GM19099 (cell line): ENCODE results near the gene MARS1.

ENCODE experiments used
- POLR2A ChIP-seq: IDR thresholded peaks from 3 replicates; pipeline ENCODE4 v1.6.1; 2011; ENCODE audit warnings: low read depth; ENCODE audit not compliant: insufficient read length; ENCODE audit errors: extremely low read depth

MARS1 gene

DNA sequence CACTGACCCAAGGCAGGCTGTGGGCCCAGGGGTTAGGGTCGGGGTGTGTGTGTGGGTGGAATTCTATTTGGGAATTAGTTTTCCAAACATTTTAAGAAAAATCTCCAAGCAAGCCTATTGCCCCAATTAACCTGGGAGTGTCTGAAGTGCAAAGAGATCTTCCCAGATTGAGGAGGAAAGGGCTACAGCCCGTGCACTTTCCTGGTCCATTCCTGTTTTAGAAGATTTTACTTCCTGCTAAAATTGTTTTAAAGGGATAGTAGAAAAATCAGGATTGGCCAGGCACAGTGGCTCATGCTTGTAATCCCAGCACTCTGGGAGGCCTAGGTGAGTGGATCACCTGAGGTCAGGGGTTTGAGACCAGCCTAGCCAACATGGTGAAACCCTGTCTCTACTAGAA, 53.8 kb downstream of the MARS1 start:
- TF ChIP-seq POLR2A = no peak

DNA sequence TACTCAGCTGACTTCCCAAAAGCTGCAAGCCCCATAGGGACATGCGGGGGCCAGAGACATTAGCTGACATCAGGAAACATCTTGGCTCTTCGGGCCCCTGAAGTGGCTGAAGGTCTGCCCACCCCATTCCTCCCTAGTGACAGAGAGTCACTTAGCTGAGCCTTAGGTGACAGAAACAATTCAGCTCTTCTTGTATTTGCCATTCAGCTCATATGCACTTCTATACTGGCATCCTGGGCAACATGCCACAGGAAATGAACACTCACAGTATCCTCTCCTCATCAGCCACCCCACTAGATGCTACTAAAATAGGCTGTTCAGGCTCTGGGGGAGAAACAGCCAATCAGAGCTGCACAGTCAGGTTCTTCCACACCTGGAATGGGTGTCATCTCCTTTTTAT, 55.7 kb downstream of the MARS1 start:
- no peak for TF ChIP-seq POLR2A

DNA sequence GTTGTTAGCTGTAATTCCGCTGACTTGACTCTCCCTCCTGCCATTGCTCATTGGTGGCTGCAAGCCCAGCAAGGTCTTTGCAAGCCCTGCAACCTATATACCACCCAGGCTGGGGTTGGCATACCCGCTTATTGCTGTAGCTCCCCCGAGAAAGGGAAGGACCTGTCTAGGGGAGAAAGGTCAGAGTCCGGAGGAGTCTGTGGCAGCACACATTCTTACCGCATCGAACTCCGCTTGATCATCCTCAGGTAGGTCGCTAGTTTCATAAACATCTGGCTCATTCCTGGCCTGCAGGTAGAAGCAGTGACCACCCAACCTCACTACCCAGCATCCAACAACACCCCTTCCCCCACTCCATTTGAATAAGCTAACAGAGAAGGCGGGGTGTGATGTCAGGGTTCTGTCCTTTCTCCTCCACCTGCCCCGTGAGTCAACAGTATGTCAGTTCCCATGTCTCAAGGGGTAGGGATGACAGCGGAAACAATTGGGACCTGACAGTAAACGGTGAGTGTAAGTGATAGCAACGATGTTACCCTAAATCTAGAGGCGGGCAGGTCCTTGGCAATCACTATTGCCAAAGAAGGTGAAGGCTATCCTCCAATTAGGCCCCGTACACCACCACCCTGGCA, 58.1 kb downstream of the MARS1 start:
- no peak for TF ChIP-seq POLR2A

DNA sequence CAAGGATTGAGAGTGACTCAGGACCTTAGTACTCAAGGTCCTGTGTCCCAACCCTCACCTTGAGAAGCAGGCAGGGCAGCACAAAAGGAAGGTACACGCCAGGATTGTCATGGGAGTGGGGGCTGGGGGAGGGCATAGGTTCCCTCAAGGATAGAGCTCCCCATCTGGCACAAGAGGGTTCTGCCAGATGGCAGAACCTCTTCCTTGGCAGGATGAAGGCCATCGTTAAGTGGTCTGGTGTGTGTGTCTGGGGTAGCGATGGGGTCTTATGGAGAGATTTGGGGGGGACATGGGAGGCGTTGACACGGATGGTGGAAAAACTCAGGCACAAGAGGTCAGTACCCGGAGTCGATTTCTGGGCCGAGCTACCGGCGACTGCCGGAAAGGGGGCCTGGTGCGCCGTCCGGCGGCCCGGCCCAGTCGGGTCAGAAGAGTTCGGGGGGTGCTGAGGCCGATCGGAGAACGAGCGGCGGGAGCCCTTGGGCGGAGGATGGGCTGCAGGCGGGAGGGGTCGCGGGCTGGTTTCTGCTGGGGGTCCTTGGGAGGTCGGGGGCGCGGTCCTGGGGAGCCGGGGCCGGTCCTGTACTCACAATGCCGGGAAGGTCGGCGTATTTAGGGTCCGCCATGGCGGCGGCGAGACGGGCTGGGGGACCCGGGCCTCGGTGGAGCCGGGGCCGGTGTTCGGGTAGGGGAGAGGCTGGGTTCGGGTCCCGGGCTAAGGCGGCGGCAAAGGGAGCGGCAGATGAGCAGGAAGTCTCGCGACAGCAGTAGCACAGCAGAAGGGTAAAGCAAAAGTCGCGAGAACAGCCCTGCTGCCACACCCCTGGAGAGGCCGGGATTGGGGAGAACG, 58.8 kb downstream of the MARS1 start, which contains the start of gene DCTN2:
TSS of gene DCTN2 (minus strand) at position 755 of the 850 bp plus-strand sequence. CDS start at position 626, 129 bp downstream.
- peak; percentile 54 for TF ChIP-seq POLR2A

DNA sequence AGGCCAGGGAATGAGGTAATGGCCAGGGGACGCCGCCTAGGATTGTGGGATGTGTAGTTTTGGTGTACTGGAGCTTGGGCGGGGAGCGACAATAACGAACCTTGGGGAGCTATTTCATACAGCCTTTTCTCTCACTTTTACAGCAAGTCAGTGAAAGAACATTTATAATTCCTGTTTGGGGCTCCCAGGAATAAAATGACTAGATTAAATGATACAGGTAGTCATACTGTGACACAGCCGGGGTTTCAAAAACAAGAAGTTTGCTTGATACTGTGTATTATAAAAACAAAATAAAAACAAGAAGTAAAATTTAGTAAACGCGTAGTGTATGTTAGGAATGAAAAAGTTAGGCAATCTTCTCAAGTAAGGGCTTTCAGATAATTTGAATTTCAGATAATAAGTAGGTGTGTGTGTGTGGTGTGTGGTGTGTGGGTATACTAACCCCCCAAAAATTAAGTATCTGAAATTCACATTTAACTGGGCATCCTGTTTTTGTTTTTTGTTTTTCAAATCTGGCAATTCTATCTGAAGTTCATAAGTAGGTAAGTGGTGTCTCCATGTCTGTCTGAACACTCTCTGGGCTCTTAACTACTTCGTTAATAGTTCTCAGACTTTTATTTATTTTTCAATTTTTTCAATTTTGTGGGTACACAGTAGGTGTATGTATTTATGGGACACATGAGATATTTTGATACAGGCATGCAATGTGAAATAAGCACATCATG, 59.6 kb downstream of the MARS1 start:
- TF ChIP-seq POLR2A = no peak

DNA sequence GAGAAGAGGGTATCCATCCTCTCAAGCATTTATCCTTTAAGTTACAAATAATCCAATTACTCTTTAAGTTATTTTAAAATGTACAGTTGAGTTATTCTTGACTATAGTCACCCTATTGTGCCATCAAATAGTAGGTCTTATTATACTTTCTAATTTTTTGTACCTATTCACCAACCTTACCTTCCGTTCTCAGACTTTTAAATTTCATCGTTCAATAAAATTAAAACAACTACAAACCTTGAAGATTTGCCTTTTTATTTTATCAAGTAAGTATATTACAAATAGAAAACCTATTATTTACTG, 60.1 kb downstream of the MARS1 start:
- TF ChIP-seq POLR2A = no peak

DNA sequence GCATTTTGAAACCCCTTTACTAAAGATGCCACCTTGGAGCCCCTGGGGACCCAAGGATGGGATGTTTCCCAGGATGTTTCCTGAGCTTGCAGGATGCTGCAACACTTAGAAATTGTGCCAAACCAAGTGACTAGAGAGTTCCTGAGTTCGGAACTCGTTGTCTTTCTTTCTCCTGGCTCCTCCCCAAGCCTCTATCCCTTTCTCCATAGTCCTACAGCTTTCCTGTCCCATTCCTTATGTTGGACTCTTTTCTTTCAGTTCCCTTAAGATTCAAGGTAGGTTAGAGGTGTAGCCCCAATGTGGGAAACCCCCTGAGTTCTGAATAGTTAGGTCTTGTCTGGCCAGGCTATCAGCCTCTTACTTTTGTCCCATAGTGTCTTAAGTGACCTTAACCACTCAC, 60.6 kb downstream of the MARS1 start:
- no peak for TF ChIP-seq POLR2A

DNA sequence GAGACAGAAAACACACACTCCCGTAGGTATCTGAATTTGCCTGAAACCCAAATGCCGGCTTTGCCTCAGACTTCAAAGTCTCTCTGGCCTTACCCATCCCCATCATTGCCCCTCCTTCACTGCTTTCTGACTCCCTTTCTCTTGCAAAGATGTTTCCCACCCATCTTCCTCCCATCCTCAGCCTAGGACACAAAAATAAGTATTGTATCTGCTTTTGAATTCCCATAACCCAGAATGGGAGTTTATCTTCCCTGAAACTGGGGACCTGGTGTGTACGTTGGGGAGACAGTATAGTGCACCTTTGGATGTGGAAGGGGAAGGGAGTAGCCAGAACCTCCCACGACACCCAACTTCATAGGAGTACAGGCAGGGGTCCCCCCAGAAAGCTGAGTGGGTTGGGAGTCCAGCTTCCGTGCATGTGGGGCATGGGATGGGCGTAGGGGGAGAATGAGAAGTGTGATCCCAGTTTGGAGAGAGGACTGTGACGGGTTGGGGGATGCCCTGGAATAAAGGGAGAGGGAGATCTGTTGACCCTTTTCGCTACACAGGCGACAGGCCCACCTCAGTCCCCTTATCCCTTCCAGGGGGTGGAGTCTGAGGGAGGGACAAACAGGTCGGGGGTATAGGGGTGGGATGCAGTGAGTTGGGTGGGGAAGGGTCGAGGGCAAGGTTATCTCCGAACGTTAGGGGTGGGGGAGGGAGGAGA, 61.5 kb downstream of the MARS1 start:
- no peak for TF ChIP-seq POLR2A

DNA sequence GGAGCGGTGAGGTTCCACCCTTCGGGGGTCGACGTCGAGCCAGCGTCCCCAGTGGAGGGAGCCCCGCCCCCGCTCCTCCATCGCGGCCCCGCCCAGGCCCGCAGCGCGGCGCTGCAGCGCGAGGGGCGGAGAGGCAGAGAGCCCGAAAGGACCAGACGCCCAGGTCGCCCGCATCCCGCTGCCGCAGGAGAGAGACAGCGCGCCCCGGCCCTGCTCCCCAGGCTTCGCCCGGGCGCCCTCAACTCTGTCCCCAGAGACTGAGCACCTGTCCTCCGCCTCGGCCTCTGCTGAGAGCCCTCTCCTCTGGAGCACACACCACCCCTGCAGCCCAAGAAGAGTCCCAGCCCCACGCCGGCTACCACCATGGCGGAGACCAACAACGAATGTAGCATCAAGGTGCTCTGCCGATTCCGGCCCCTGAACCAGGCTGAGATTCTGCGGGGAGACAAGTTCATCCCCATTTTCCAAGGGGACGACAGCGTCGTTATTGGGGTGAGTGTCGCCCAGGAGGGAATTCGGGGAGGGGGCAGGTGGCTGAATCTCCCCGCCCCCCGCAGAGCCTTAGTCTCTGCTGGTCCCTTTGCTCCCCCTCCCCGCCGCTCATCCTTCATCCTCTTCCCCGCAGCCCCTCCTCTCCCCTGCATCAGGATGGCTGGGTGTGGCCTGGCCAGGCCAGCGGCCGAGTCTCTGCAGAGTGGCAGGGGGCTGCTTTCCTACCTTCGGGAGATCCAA, 62.2 kb downstream of the MARS1 start, which contains the start of gene KIF5A:
TSS of gene KIF5A (plus strand) at position 136 of the 732 bp plus-strand sequence. CDS start at position 364, 228 bp downstream.
- TF ChIP-seq POLR2A = no peak

DNA sequence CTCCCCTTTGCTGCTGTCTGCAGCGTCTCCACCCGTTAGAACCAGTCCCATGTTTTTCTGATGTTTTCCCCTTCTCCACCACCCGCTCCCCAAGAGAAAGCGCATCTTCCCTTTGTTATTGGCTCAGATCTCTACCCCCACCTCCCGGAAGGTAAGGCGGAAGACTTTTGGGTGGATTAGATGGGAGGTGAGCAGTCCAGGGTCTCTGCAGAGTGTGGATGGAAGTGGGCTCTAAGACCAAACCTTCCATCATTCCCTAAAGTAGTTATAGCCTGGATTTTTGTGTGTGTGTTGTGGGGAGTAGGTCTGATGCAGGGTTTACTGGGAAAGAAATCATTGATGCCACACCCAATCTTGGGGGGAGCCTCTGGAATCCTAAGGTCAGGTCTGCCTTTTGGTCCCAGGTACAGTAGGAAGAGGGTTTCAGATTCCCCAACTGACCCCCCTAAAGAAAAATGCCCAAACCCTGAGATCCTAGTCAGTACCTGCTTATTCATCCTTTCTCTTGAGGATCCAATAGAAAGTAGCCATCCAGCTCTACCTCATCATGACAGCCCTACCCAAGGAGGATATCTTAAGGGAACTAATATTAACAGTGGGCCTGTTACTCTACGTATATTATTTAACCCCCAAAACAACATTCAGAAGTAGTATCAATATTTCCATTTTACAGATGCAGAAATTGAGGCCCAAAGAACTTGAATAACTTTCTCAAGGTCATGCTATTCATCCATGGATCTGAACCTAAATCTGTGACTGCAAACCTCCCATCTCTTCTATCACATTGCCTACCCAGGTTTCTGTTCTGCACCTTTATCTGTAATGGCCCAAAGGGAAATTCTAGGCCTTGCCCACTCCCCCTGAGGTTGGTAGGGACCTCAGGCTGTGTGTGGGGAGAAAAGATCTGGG, 63.0 kb downstream of the MARS1 start:
- no peak for TF ChIP-seq POLR2A

DNA sequence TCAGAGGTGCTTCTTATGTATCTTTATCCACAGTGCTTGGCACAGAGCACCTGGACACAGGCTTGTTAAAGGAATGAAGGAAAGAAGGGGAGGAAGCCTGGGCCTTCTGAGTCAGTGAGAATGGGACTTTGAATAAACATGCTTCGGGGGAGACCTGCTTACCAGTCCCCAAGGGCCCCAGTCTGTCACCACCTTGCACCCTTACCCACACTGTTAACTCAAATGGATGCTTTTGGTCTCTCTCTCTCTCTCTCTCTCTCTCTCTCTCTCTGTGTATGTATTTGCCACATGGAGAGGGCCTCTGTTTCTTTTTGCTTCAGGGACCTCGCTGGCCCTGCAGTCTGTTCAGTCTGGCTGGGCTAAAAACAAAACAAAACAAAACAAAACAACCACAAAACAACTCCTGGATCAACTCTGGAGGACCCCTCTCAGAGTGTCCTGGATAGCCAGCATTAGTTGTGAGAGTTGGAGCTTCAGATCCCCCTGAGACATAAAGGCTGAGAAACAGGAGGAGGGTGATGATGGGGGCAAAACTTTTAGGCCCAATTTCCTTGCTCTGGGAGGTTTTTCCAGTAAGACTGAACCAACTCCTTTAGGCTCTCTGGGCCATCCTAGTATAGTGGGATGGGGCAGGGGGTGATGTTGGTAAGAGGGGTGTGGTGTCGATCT, 63.9 kb downstream of the MARS1 start:
- TF ChIP-seq POLR2A = no peak

DNA sequence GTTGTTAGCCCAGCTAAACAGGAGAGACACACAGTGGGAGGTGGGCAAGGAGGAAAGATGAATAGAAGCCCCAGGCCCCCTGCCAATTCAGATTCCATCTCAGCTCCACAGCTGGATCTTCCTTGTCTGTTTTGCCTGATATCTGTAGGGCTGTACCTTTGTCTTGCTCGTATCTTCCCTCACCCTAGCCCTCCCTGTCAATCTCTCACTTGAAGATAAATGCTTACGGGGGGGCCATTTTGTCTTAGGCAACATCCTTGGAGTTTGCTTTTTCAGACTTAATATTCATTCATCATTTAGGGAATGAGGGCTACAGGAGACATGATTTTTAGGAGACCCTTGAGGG, 64.4 kb downstream of the MARS1 start:
- TF ChIP-seq POLR2A = no peak

DNA sequence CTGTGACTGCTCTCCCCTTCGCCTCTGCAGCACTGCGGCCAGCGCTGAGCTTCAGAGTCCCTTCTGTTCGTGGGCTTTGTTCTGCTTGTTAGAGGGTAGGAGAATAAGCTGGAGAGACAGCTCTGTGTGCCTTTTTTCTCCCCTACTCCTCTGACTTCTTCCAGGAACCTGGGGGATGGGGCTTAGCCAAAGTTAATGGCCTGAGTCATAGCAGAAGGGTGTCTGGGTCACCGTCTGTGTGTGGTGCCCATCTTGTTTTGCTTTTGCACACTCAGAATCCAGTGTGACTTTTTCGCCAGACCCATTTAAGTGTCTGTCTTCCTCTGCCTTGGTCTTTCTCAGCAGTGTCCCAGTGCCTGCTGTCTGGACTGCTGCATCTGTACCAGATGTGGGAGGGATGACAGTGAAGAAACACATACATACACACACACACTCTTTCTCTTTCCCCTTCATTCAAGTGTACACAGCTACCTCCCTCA, 65.0 kb downstream of the MARS1 start:
- no peak for TF ChIP-seq POLR2A
